Gastroesophageal sphincter (tissue), 4 donors: ENCODE results near the gene RERE. TPM values are rescaled to one million over a fixed set of nuclear protein-coding genes. Genes with fewer than 3 reads are reported as not detected.

Source experiments
- ATAC-seq: fragments of 150-250 bp; one replicate; pipeline ENCODE4 v1.9.1; 2016; ENCODE audit warnings: mild to moderate bottlenecking, moderate library complexity
- H3K27ac ChIP-seq, 4 donors: fragments of 200-600 bp; sonication (generic) in 3 of 4; 1 replicate in 3 of 4; 2 replicates in 1 of 4; pipeline ENCODE4 v1.5.1; 2016 to 2019
- H3K27me3 ChIP-seq: fragments of 200-600 bp; sonication (generic); one replicate; pipeline ENCODE4 v1.5.1; 2019
- H3K36me3 ChIP-seq, 2 donors: fragments of 200-600 bp; sonication (generic); one replicate each; pipeline ENCODE4 v1.5.1; 2019; ENCODE audit warnings: control low read depth in 1 of 2
- H3K4me1 ChIP-seq, 3 donors: fragments of 200-600 bp; sonication (generic); 1 replicate in 2 of 3; 2 replicates in 1 of 3; pipeline ENCODE4 v1.5.1; 2016 to 2019; ENCODE audit warnings: control low read depth in 2 of 3
- H3K4me3 ChIP-seq, 2 donors: fragments of 200-600 bp; sonication (generic); one replicate each; pipeline ENCODE4 v1.5.1; 2019; ENCODE audit warnings: mild to moderate bottlenecking in 1 of 2, moderate library complexity in 1 of 2
- H3K9me3 ChIP-seq, 3 donors: fragments of 200-600 bp; sonication (generic); one replicate each; pipeline ENCODE4 v1.5.1; 2017 to 2019; ENCODE audit warnings: control low read depth in 2 of 3
- EP300 ChIP-seq: sonication (generic); formaldehyde crosslinking; IDR thresholded peaks from one replicate; pipeline ENCODE4 v1.6.1; 2017; ENCODE audit warnings: antibody characterized with exemption, mild to moderate bottlenecking
- POLR2A ChIP-seq, 2 donors: fragments of 450-650 bp; IDR thresholded peaks; one replicate each; pipeline ENCODE4 v1.6.1; 2017; ENCODE audit warnings: antibody characterized with exemption in 2 of 2, mild to moderate bottlenecking in 2 of 2, moderate library complexity in 1 of 2
- POLR2AphosphoS5 ChIP-seq: sonication (generic); formaldehyde crosslinking; IDR thresholded peaks from one replicate; pipeline ENCODE4 v1.6.1; 2017; ENCODE audit warnings: antibody characterized with exemption
- WGBS, 2 donors: methylation state at CpG; one replicate each; pipeline ENCODE4 v1.1.5; 2018; ENCODE audit warnings: low coverage in 1 of 2; 5-methylcytosine and 5-hydroxymethylcytosine counted together
- total RNA-seq, 4 donors: library from RNA; depleted of rRNA; stranded (reverse); fragments of >200 nt; gene quantifications; one replicate each; pipeline ENCODE4 v1.1.0, GENCODE V29; 2016
- TF ChIP-seq, protein P1 (sequence below), 4 experiments: fragments of 200-600 bp in 2 of 4; fragments of 450-650 bp in 2 of 4; sonication (generic) in 1 of 4; IDR thresholded peaks; one replicate each; pipeline ENCODE4 v1.5.1; 2017 to 2019; ENCODE audit warnings: antibody characterized with exemption in 4 of 4, mild to moderate bottlenecking in 2 of 4, moderate library complexity in 2 of 4

RERE gene
- total RNA-seq, 4 donors from 2014 or later, result 112 to 212 (median 139) TPM

DNA sequence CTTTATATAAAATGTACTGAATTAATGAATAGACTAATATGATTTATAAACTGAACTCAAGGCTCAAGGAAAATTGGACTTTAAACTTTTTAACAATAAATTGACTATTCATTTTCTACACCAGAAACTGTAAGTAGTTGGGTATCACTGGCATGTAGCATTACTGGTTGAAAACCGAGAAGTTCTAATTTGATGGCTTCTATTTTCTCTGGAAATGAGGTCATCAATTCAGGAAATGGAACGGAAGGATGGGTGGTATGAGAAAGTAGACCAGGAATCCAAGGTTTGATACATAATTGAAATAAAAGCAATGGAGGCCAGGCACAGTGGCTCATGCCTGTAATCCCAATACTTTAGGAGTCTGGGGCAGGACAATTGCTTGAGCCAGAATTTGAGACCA, 50.4 kb downstream of the RERE start:
- H3K4me1 ChIP-seq, result peaks cover 3 to 35% (median 9%) of the 10 kb centered on the region in 3 donors
- 67 to 76% methylated on average over 2 of the region's 2 CpGs for WGBS, 2 donors
- H3K4me3 ChIP-seq, result no peak overlapping the region
- ATAC-seq, result no peak
- no peaks in the 10 kb centered on the region for H3K9me3 ChIP-seq
- no peaks in the 10 kb centered on the region for H3K27me3 ChIP-seq
- H3K36me3 ChIP-seq, result no peaks in the 10 kb centered on the region
- H3K27ac ChIP-seq, result no peak overlapping the region
- TF ChIP-seq EP300, result no peak
- no peak for TF ChIP-seq POLR2A (IDR thresholded peaks at IDR 0.05)
- no peak for TF ChIP-seq POLR2AphosphoS5
- TF ChIP-seq, protein P1, sequence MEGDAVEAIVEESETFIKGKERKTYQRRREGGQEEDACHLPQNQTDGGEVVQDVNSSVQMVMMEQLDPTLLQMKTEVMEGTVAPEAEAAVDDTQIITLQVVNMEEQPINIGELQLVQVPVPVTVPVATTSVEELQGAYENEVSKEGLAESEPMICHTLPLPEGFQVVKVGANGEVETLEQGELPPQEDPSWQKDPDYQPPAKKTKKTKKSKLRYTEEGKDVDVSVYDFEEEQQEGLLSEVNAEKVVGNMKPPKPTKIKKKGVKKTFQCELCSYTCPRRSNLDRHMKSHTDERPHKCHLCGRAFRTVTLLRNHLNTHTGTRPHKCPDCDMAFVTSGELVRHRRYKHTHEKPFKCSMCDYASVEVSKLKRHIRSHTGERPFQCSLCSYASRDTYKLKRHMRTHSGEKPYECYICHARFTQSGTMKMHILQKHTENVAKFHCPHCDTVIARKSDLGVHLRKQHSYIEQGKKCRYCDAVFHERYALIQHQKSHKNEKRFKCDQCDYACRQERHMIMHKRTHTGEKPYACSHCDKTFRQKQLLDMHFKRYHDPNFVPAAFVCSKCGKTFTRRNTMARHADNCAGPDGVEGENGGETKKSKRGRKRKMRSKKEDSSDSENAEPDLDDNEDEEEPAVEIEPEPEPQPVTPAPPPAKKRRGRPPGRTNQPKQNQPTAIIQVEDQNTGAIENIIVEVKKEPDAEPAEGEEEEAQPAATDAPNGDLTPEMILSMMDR (IDR thresholded peaks at IDR 0.05), result no peak

DNA sequence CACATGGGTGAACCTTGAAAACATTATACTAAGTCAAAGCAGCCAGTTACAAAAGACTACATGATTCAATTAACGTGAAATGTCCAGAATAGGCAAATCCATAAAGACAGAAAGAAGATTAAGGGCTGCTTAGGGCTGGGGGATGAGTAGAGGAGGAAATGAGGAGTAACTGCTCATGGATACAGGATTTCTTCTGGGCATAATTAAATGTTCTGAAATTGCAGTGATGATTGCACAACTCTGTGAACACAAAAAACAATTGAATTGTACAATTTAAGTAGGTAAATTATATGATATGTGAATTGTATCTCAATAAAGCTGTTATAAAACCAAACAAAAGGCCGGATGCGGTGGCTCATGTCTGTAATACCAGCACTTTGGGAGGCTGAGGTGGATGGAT, 52.2 kb downstream of the RERE start:
- no peak for TF ChIP-seq POLR2A (IDR thresholded peaks at IDR 0.05)
- TF ChIP-seq EP300, result no peak
- no peak for TF ChIP-seq POLR2AphosphoS5
- TF ChIP-seq, protein P1 (IDR thresholded peaks at IDR 0.05), result no peak
- Histone ChIP-seq H3K27me3 (no peaks in the 10 kb centered on the region), H3K4me3 (no peak overlapping the region), H3K27ac (no peak overlapping the region), H3K4me1 (peaks cover 7 to 49% (median 9%) of the 10 kb centered on the region in 3 donors), H3K9me3 (no peaks in the 10 kb centered on the region), H3K36me3 (no peaks in the 10 kb centered on the region)
- no peak for ATAC-seq
- WGBS, 2 donors, result 96 to 100% methylated on average over 1 to 3 of the region's 3 CpGs

DNA sequence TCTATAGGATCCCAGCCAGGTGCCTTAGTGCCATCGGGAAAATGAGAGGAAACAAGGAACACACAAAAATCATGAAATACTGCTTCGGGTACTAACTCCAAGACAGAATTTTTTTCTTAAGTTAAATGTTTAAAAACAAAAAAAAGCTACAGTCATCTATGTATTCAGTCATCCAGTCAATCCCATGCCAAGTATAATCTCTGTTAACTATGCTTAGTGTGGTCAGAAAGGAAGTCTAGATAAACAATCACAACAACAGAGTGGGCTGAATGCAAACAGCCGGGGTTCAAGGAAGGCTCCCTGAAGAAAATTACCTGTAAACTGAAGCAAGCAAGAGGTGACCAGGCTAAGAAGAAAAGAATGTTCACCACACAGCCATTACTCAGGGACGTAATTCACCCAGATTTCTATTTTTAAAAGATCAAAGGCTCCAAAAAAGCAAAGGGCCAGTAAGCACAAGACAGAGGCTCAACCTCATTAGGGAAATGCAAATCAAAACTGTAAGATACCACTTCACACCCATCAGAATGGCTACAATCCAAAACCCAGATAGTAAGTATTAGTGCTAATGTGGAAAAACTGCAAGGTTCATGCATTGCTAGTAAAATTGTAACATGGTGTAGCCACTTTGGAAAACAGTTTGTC, 53.0 kb downstream of the RERE start:
- no peaks in the 10 kb centered on the region for H3K27me3 ChIP-seq
- 31 to 40% methylated on average over 2 to 3 of the region's 4 CpGs for WGBS, 2 donors
- peak overlapping the region in 1 of 4 donors; percentile 8 for H3K27ac ChIP-seq
- H3K4me3 ChIP-seq, result no peak overlapping the region
- no peak for TF ChIP-seq POLR2AphosphoS5
- TF ChIP-seq POLR2A (IDR thresholded peaks at IDR 0.05), result no peak
- TF ChIP-seq, protein P1 (IDR thresholded peaks at IDR 0.05), result no peak
- TF ChIP-seq EP300, result no peak
- ATAC-seq, result no peak
- peaks cover 7 to 52% (median 9%) of the 10 kb centered on the region in 3 donors for H3K4me1 ChIP-seq
- no peaks in the 10 kb centered on the region for H3K9me3 ChIP-seq
- no peaks in the 10 kb centered on the region for H3K36me3 ChIP-seq

DNA sequence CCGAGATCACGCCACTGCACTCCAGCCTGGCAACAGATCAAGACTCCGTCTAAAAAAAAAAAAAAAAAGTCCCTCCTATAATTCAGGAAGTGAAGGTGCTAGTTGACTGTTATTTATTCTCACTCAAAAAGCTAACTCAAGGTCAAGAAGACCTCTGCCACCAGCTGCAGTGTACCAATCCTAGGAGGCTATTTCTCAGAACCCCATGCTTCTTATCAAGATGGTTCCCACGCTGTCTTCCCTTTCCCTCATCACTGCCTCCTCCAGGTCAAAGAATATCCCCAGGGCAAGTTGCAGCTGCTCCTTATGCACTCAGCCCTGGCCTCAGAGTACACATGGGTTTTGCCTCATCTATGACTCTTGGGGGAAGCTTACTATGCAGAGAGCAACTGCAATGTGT, 53.6 kb downstream of the RERE start:
- H3K9me3 ChIP-seq, result no peaks in the 10 kb centered on the region
- no peak for TF ChIP-seq POLR2AphosphoS5
- TF ChIP-seq, protein P1 (IDR thresholded peaks at IDR 0.05), result no peak
- TF ChIP-seq POLR2A (IDR thresholded peaks at IDR 0.05), result no peak
- no peak for TF ChIP-seq EP300
- no peaks in the 10 kb centered on the region for H3K27me3 ChIP-seq
- WGBS, 2 donors, result 58 to 73% methylated on average over 2 to 4 of the region's 4 CpGs
- ATAC-seq, result no peak
- peak overlapping the region in 1 of 4 donors; percentile 8 for H3K27ac ChIP-seq
- H3K4me1 ChIP-seq, result peaks cover 7 to 52% (median 9%) of the 10 kb centered on the region in 3 donors
- no peak overlapping the region for H3K4me3 ChIP-seq
- H3K36me3 ChIP-seq, result no peaks in the 10 kb centered on the region

DNA sequence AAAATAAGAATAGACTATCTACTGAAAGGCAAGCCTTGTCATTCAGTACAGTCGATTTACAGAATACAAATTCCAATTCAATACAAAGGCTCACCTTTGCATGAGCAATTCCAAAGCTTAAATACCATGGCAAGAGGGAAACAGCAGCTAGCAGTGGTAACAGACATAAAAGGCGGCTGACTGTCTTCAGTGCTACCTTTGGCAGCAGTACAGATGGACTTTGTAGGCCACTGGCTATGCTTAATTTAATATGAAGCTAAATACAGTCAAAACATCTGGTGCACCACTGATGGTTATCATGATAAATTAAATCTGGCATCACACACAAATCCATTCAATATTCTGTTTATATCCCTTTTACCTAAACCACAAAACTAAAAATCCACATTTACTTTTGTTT, 62.4 kb downstream of the RERE start:
- Histone ChIP-seq H3K4me1 (peaks cover 0 to 63% (median 4%) of the 10 kb centered on the region in 3 donors), H3K27me3 (no peaks in the 10 kb centered on the region), H3K27ac (peak overlapping the region in 1 of 4 donors; percentile 18), H3K36me3 (no peaks in the 10 kb centered on the region), H3K9me3 (no peaks in the 10 kb centered on the region), H3K4me3 (no peak overlapping the region)
- whole genome bisulfite sequencing, 2 donors, result 45 to 46% methylated on average over 2 of the region's 2 CpGs
- TF ChIP-seq, protein P1 (IDR thresholded peaks at IDR 0.05), result no peak
- TF ChIP-seq POLR2AphosphoS5 (no peak), POLR2A (IDR thresholded peaks at IDR 0.05) (no peak), EP300 (no peak)
- ATAC-seq, result no peak
